SH-SY5Y (cell line): ENCODE results near the gene RTP2.

Experiments
- GATA2 ChIP-seq: IDR thresholded peaks from 2 replicates; pipeline ENCODE4 v1.6.1; 2011; ENCODE audit warnings: mild to moderate bottlenecking, low read depth, low read length
- GATA3 ChIP-seq: IDR thresholded peaks from 2 replicates; pipeline ENCODE4 v1.6.1; 2011; ENCODE audit warnings: low read depth, mild to moderate bottlenecking, low read length, moderate library complexity

GRCh38 chr3:187746059-187746441, 43.7 kb upstream of the RTP2 start:
- TF ChIP-seq GATA2, result no peak
- no peak for TF ChIP-seq GATA3
